Uterus (tissue), 2 donors: ENCODE measurements around the gene SPINT3.
A peak's percentile ranks its signal among the peaks of the same experiment; 100 is the strongest.

Experiments
- CTCF ChIP-seq, 4 experiments: fragments of 200-600 bp in 2 of 4; fragments of 450-650 bp in 2 of 4; sonication (generic) in 2 of 4; IDR thresholded peaks; one replicate each; pipeline ENCODE4 v1.5.1; 2016 to 2019; ENCODE audit warnings: antibody characterized with exemption in 4 of 4, mild to moderate bottlenecking in 2 of 4, moderate library complexity in 1 of 4
- POLR2A ChIP-seq, 2 donors: fragments of 450-650 bp; IDR thresholded peaks; one replicate each; pipeline ENCODE4 v1.6.1; 2016; ENCODE audit warnings: antibody characterized with exemption in 2 of 2, mild to moderate bottlenecking in 1 of 2, moderate library complexity in 1 of 2

GRCh38 chr20:45545754-45546453 is 30.5 kb upstream of the SPINT3 start:
- TF ChIP-seq CTCF (IDR thresholded peaks at IDR 0.05), result peak in 3 of 4 experiments; percentile 12 to 33 (median 16)
- TF ChIP-seq POLR2A (IDR thresholded peaks at IDR 0.05), result no peak
